Fibroblast of villous mesenchyme (primary cell): Measurements from ENCODE around the gene DSTYK. TPM values are rescaled to one million over a fixed set of nuclear protein-coding genes. Genes with fewer than 3 reads are reported as not detected.
"Not testable (repeated sequence)": the region's sequence is repeated elsewhere in the genome, so short reads cannot be mapped to it uniquely, and the experiment has no call there.

Experiments
- DNase-seq: peaks from one replicate; pipeline ENCODE4 v3.0.0-alpha.2; 2010; ENCODE audit warnings: low read depth
- H3K4me3 ChIP-seq: 2 replicates; pipeline ENCODE4 v1.5.1; 2011; ENCODE audit warnings: low read depth, mild to moderate bottlenecking, low read length
- total RNA-seq: library from RNA; depleted of rRNA; stranded (reverse); fragments of >200 nt; gene quantifications from 2 replicates; pipeline ENCODE4 v1.2.3, GENCODE V29; 2012
- TF ChIP-seq, protein P1 (sequence below): IDR thresholded peaks from 2 replicates; pipeline ENCODE4 v1.5.1; 2012; ENCODE audit warnings: low read depth, mild to moderate bottlenecking, low read length; ENCODE audit not compliant: insufficient read depth

DSTYK gene
- total RNA-seq, 1 donor: 22.0 TPM

DNA sequence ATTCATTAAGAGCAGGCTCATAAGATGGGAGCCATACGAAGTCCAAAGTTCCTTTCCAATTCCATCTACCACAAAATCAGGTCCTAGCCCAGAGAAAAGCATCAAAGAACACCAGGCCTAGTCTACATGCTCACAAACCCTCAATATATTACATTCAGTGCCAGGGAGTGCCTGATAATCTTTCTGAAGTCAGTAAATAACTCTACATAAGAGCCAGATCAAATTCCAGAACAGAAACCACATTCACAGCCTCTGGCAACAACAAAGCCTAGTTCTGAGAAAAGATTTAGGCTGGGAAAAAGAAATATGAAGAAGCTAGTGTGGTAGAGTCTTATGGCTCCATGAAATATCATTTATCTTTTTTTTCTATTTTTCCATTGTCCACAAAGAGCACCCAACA, 49.2 kb downstream of the DSTYK start:
- no peak overlapping the region for H3K4me3 ChIP-seq
- no peak for DNase-seq
- TF ChIP-seq, protein P1, sequence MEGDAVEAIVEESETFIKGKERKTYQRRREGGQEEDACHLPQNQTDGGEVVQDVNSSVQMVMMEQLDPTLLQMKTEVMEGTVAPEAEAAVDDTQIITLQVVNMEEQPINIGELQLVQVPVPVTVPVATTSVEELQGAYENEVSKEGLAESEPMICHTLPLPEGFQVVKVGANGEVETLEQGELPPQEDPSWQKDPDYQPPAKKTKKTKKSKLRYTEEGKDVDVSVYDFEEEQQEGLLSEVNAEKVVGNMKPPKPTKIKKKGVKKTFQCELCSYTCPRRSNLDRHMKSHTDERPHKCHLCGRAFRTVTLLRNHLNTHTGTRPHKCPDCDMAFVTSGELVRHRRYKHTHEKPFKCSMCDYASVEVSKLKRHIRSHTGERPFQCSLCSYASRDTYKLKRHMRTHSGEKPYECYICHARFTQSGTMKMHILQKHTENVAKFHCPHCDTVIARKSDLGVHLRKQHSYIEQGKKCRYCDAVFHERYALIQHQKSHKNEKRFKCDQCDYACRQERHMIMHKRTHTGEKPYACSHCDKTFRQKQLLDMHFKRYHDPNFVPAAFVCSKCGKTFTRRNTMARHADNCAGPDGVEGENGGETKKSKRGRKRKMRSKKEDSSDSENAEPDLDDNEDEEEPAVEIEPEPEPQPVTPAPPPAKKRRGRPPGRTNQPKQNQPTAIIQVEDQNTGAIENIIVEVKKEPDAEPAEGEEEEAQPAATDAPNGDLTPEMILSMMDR: no peak

DNA sequence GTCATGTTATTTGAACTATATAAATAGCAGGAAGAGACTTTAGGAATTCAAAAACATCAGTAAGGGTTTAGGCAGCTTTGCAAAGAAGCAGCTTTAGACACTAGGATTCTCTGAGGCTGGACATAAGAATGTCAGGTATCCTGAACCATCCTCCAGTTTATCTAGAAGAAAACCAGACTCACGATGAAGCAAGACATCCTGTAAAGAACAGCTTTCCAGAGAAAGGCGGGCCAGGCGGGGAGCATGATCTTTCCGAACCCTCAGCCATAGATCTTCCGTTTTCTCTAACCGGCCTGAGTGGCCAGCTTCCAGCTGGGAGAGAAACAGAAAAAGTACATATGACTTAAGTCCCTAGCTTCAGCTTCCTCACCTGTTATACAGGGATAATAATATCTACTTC, 50.4 kb downstream of the DSTYK start:
- DNase-seq: no peak
- TF ChIP-seq, protein P1: no peak

DNA sequence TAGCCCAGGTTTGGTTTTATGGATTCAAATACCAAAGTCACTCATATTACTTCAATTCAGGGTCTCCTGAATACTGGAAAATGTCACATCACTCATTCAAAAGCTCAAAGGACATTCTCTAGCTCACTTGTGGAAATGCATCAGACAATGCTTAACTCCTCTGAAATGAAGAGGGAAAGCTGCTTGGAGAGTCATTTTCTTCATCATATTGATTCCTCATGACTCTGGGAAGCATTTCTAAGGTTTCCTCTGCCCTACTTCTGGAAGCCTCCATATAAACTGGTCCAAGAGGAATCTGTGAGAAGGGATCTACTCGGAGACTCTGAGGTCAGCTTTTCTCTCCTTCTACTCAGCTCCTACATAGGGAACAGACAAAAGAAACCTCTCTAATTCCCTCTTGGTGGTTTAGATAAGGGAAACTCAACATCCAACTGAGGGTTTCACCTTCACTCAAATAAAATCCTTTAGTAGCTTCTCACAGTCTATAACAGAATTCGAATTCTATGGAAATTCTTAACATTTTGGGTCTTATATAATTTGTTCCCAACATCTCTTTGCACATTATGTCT, 53.4 kb downstream of the DSTYK start:
- no peak overlapping the region for H3K4me3 ChIP-seq
- DNase-seq: no peak
- TF ChIP-seq, protein P1: no peak

More for the DNA sequence above, 50.4 kb downstream of the DSTYK start:
- no peak overlapping the region for H3K4me3 ChIP-seq

DNA sequence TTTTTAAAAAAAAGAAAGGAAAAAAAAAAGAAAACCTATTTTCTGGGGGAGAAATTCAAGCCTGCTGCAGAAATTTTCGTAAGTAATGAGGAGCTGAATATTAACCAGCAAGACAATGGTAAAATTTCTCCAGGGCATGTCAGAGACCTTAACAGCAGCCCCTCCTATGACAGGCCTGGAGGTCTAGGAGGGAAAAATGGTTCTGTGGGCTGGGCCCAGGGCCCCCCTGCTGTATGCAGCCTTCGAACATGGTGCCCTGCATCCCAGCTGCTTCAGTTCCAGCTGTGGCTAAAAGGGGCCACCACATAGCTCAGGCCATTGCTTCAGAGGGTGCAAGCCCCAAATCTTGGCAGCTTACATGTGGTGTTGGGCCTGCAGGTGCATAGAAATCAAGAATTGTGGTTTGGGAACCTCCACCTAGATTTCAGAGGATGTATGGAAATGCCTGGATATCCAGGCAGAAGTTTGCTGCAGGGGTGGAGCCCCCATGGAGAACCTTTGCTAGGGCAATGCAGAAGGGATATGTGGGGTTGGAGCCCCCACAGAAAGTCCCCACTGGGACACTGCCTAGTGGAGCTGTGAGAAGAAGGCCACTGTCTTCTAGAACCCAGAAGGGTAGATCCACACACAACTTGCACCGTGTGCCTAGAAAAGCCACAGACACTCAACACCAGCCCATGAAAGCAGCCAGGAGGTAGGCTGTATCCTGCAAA, 55.7 kb downstream of the DSTYK start:
- not testable (repeated sequence) for DNase-seq, H3K4me3 ChIP-seq

DNA sequence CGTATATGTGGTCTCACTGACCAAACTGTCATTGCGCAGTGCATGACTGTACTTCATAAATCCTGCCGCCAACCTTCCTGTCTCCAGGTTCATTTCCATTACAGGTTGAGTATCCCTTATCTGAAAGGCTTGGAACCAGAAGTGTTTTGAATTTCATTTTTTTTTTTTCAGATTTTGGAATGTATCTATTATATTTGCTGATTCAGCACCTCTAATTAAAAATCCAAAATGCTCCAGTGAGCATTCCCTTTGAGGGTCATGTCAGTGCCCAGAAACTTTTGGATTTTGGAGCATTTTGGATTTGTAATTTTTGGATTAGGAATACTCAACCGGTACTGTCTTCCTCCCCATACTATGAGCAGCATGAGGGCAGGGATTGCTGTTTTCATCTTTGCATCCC, 59.0 kb downstream of the DSTYK start:
- DNase-seq: no peak
- TF ChIP-seq, protein P1: no peak
- H3K4me3 ChIP-seq: no peak overlapping the region

DNA sequence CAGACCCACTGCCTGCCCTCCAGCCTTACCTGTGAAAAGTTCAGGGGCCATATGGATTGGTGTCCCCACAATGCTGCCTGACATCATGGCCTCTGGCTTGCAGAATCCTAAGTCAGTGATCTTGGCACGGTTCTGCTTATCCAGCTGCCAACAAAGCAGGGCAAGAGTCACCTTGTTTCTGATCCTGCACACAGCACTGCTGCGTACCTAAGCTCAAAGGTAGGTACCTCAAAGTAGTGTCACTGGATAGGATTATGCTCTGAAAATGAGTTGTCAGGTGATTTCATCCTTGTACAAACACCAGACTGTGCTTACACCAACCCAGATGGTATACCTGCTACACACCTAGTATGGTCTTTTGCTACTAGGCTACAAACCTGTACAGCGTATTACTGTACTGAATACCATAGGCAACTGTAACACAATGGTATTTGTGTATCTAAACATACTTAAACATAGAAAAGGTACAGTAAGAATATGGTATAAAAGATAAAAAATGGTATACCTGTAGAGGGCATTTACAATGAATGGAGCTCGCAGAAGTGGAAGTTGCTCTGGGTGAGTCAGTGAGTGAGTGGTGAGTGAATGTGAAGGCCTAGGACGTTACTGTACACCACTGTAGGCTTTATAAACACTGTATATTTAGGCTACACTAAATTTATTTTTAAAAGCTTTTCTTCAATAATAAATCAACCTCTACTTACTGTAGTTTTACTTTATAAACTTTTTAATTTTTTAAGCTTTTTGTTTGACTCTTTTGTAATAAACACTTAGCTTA, 60.7 kb downstream of the DSTYK start:
- TF ChIP-seq, protein P1: no peak
- H3K4me3 ChIP-seq: no peak overlapping the region
- DNase-seq: no peak

DNA sequence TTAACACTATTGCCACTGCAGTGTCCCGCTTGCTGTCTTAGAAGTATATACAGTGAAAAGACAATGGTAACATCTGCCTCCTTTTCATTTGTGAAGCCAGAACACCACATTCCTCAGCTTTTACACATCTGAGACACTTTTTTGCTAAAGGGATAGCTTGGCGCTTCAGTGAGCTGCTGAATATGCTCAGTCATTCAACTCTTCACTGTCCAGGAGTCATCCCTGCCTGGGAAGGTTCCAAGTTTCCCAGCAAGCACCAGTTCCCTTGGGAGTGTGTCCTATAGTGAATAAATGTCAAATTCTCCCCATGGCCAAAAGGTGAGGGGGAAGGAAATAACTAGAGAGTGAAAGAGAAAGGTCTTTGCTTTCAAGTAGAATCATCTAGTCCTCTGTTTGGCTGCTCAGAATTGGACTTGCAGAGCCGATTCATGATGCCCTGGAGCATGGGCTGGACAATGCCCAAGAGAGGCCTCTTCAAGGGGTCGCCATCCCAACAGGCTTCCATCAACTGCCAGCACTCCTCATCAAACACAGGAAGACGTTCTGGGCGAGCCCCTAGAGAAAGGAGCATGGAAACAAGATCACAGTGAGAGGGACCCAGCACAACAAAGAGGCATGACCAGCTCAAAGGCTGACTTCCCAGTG, 64.2 kb downstream of the DSTYK start:
- peak; percentile 44 for DNase-seq
- TF ChIP-seq, protein P1: no peak
- H3K4me3 ChIP-seq: no peak overlapping the region
